Ascending aorta (tissue), 2 donors: Measurements from ENCODE around the gene TGFBRAP1. TPM values are rescaled to one million over a fixed set of nuclear protein-coding genes. Genes with fewer than 3 reads are reported as not detected.

ENCODE experiments used
- DNase-seq, 2 donors: peaks; one replicate each; pipeline ENCODE4 v3.0.0-alpha.2; 2019; ENCODE audit warnings: low spot score in 2 of 2
- H3K27ac ChIP-seq, 2 donors: fragments of 200-600 bp; sonication (generic); one replicate each; pipeline ENCODE4 v1.5.1; 2016 to 2017; ENCODE audit warnings: mild to moderate bottlenecking in 1 of 2
- H3K27me3 ChIP-seq: fragments of 200-600 bp; sonication (generic); one replicate; pipeline ENCODE4 v1.5.1; 2017
- H3K36me3 ChIP-seq, 2 donors: fragments of 200-600 bp; sonication (generic); one replicate each; pipeline ENCODE4 v1.5.1; 2016
- H3K4me1 ChIP-seq, 2 donors: fragments of 200-600 bp; sonication (generic); one replicate each; pipeline ENCODE4 v1.5.1; 2016 to 2017; ENCODE audit warnings: mild to moderate bottlenecking in 1 of 2
- H3K4me3 ChIP-seq, 2 donors: fragments of 200-600 bp; sonication (generic); one replicate each; pipeline ENCODE4 v1.5.1; 2016 to 2017; ENCODE audit warnings: mild to moderate bottlenecking in 1 of 2
- H3K9me3 ChIP-seq, 2 donors: fragments of 200-600 bp; sonication (generic); one replicate each; pipeline ENCODE4 v1.5.1; 2016
- CTCF ChIP-seq, 3 experiments: fragments of 200-600 bp in 2 of 3; fragments of 450-650 bp in 1 of 3; sonication (generic) in 2 of 3; IDR thresholded peaks; one replicate each; pipeline ENCODE4 v1.5.1; 2016 to 2019; ENCODE audit warnings: antibody characterized with exemption in 3 of 3, mild to moderate bottlenecking in 1 of 3, moderate library complexity in 1 of 3
- intact Hi-C: fragments of 100-400 bp; cut with DNase I; formaldehyde crosslinking; loops from one replicate; pipeline ENCODE4 v1.15.1; 2023
- total RNA-seq: library from RNA; depleted of rRNA; stranded (reverse); fragments of >200 nt; gene quantifications from one replicate; pipeline ENCODE4 v1.1.0, GENCODE V29; 2016

Gene TGFBRAP1
- total RNA-seq, 1 donor from 2014 or later = 30.1 TPM

DNA sequence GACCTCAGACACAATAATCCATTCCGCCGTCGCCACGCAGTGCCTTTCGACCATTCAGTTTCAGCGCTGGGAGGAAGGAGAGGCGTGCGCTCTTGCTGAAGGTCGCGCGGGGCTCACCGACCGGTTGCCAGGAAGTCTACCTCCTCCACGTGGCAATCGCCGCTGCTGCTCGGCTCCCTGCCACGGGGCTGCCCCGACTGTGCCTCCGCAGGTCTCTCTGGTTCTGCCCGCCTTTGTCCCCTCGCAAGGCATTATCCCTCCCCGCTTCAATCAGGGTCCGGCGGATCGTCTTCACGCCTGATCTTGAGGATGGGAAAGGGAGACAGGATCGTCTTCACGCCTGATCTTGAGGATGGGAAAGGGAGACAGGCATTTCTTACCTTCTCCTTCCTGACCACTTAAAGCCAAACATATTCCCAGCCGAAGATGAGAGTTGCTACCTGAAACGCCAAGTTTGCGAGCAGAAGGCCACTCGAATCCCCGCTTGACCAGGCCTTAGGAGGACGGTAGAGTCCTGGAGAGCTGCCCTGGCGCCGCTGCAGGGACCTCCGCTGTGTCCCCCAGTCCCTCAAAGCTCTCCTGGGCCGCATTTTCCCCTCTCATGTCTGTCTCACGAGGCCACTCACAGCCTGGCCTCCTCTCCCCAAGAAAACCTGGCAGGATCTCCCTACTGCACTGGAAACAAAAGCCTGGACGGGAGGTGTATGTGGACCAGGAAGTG is 92.3 kb downstream of the TGFBRAP1 start:
- intact Hi-C loops = no loop called here
- H3K27ac ChIP-seq = no peak overlapping the region
- H3K9me3 ChIP-seq = no peaks in the 10 kb centered on the region
- no peak overlapping the region for H3K4me3 ChIP-seq
- no peaks in the 10 kb centered on the region for H3K27me3 ChIP-seq
- DNase-seq = no peak
- no peak for TF ChIP-seq CTCF (IDR thresholded peaks at IDR 0.05)
- H3K4me1 ChIP-seq = no peaks in the 10 kb centered on the region
- no peaks in the 10 kb centered on the region for H3K36me3 ChIP-seq

- Histone ChIP-seq H3K4me3 (no peak overlapping the region), H3K27ac (no peak overlapping the region), H3K36me3 (no peaks in the 10 kb centered on the region), H3K4me1 (no peaks in the 10 kb centered on the region), H3K9me3 (no peaks in the 10 kb centered on the region), H3K27me3 (no peaks in the 10 kb centered on the region)
- no peak for TF ChIP-seq CTCF (IDR thresholded peaks at IDR 0.05)
- intact Hi-C loops = no loop called here
- DNase-seq = no peak
Observed at GRCh38 chr2:105236060-105236424, 93.5 kb downstream of the TGFBRAP1 start.

DNA sequence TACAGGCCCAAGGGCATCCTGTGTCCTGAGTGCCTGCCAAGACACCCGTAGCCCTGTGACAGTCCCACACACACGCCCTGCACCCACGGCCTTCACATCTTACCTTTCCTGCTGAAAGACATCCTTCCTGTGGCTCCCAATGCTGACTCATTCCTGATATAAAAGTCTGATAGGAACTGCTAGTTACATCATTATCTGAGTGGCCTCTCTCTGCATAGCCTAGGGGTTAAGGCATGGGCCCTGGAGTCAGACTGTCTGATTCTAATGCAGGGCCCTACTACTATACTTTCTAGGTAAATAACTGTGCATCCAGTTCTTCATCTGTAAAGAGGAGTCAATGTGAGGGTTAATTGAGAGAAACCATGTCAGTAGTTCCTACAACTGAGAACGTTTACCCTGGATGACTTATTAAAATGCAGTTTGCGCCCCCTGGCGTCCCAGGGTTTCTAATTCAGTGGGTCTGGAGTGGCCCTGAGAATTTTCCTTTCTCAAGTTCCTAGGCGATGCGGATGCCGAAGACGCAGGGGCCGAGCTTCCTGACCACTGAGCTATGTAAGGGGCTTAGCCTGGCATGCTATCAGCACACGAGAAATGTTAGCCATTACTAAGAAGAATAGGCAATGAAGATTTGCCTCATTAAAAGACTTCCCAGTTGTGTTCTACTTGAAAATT is 94.0 kb downstream of the TGFBRAP1 start:
- Histone ChIP-seq H3K27me3 (no peaks in the 10 kb centered on the region), H3K36me3 (no peaks in the 10 kb centered on the region), H3K4me1 (no peaks in the 10 kb centered on the region), H3K4me3 (no peak overlapping the region), H3K27ac (no peak overlapping the region), H3K9me3 (no peaks in the 10 kb centered on the region)
- intact Hi-C loops = no loop called here
- TF ChIP-seq CTCF (IDR thresholded peaks at IDR 0.05) = peak; percentile 20 to 45 (median 40)
- DNase-seq = peak in 1 of 2 donors; percentile 73

- intact Hi-C loops = no loop called here
- Histone ChIP-seq H3K27me3 (no peaks in the 10 kb centered on the region), H3K9me3 (no peaks in the 10 kb centered on the region), H3K4me3 (no peak overlapping the region), H3K27ac (no peak overlapping the region), H3K36me3 (no peaks in the 10 kb centered on the region), H3K4me1 (no peaks in the 10 kb centered on the region)
- no peak for DNase-seq
- TF ChIP-seq CTCF (IDR thresholded peaks at IDR 0.05) = no peak
Observed at GRCh38 chr2:105231232-105231619, 98.3 kb downstream of the TGFBRAP1 start.

DNA sequence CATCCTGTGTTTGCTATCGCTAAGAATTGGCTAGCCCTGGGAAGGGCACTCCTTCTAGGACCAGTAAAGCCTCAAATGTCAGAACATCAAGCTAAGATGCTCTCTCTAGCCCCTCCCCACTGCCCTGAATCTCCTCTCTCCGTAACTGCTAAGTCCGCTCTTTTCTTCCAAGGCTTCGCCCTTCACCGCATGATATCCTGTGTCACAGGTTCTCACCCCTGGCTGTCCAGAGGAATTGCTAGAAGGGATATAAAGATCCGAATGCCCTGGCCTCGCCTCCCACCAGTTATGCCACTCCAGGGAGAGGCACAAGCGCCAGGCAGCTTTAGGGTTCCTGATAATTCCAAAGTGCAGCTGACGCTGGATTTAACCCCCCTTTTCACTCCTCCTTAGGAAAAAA is 105.1 kb downstream of the TGFBRAP1 start:
- Histone ChIP-seq H3K36me3 (no peaks in the 10 kb centered on the region), H3K9me3 (no peaks in the 10 kb centered on the region), H3K4me3 (no peak overlapping the region), H3K4me1 (no peaks in the 10 kb centered on the region), H3K27me3 (no peaks in the 10 kb centered on the region), H3K27ac (no peak overlapping the region)
- no peak for DNase-seq
- intact Hi-C loops = no loop called here
- no peak for TF ChIP-seq CTCF (IDR thresholded peaks at IDR 0.05)
